HCT116 (cell line): Measurements from ENCODE around the gene SOBP. TPM values are rescaled to one million over a fixed set of nuclear protein-coding genes. Genes with fewer than 3 reads are reported as not detected.

ENCODE experiments used
- ATAC-seq: fragments of 200-7000 bp; cut with Tn5 transposase; 2 replicates; pipeline ENCODE4 v1.9.1; 2020; ENCODE audit warnings: mild to moderate bottlenecking, moderate library complexity
- BruUV-seq: library from RNA; stranded (reverse); fragments of 400-500 nt; replicated peaks from 2 replicates; lab custom pipeline; 2021; lab: Mats Ljungman, UMichigan
- CTCF ChIA-PET: fragments of 300-600 bp; sonication (Branson Sonifier 250); formaldehyde crosslinking; loops from one replicate; lab custom pipeline; 2021; ENCODE audit warnings: antibody characterized with exemption; lab: Charles Lee
- POLR2A ChIA-PET: fragments of 300-600, 350-600 bp; sonication (Branson Sonifier 250); formaldehyde crosslinking; loops from one replicate; lab custom pipeline; 2021; ENCODE audit warnings: antibody characterized with exemption; lab: Charles Lee
- RAD21 ChIA-PET, 2 experiments: fragments of 300-600 bp; sonication (Branson Sonifier 250); formaldehyde crosslinking; loops; one replicate each; lab custom pipeline; 2023; ENCODE audit warnings: low total read pairs in 2 of 2; ENCODE audit not compliant: uncharacterized antibody in 2 of 2, unreplicated experiment in 2 of 2, low non-redundant PET in 1 of 2; lab: Charles Lee
- DNase-seq: peaks from one replicate; pipeline ENCODE4 v3.0.0-alpha.2; 2010; ENCODE audit warnings: low read depth, low spot score
- H2AFZ ChIP-seq: fragments of 200-600 bp; shearing (Covaris generic), sonication (generic); 2 replicates; pipeline ENCODE4 v1.6.1; 2017; ENCODE audit warnings: low read depth, mixed run types, mixed read lengths, antibody characterized with exemption, low read length; ENCODE audit not compliant: poor library complexity, severe bottlenecking
- H3K27ac ChIP-seq: 2 replicates; pipeline ENCODE4 v1.5.1; 2012; ENCODE audit warnings: low read depth, low read length
- H3K27me3 ChIP-seq: fragments of 200-600 bp; sonication (generic); 2 replicates; pipeline ENCODE4 v1.6.1; 2016; ENCODE audit warnings: mixed run types, low read length, mixed read lengths; ENCODE audit not compliant: insufficient read depth
- H3K36me3 ChIP-seq, 2 experiments: fragments of 200-500 bp in 1 of 2; fragments of 200-600 bp in 1 of 2; sonication (Bioruptor generic) in 1 of 2; sonication (generic) in 1 of 2; 2 replicates each; pipeline versions ENCODE4 v1.5.1 to v1.6.1; 2014 to 2016; ENCODE audit warnings: low read length in 2 of 2, inconsistent platforms in 1 of 2, mixed read lengths in 1 of 2, mixed run types in 1 of 2; ENCODE audit not compliant: insufficient read depth in 2 of 2, control insufficient read depth in 1 of 2
- H3K4me1 ChIP-seq, 2 experiments: fragments of 200-600 bp in 1 of 2; sonication (generic) in 1 of 2; 2 replicates each; pipeline versions ENCODE4 v1.5.1 to v1.6.1; 2012 to 2017; ENCODE audit warnings: low read length in 2 of 2, inconsistent platforms in 1 of 2, mild to moderate bottlenecking in 1 of 2, mixed read lengths in 1 of 2, mixed run types in 1 of 2, moderate library complexity in 1 of 2; ENCODE audit not compliant: insufficient read depth in 2 of 2, control insufficient read depth in 1 of 2
- H3K4me2 ChIP-seq: fragments of 200-600 bp; sonication (generic); 2 replicates; pipeline ENCODE4 v1.6.1; 2017; ENCODE audit warnings: mixed run types, low read length, mixed read lengths
- H3K4me3 ChIP-seq, 2 experiments: fragments of 200-600 bp in 1 of 2; sonication (generic) in 1 of 2; replicated peaks in 1 of 2; 2 replicates each; pipeline ENCODE4 v1.5.1; 2011 to 2016; ENCODE audit warnings: low read length in 2 of 2, control low read depth in 1 of 2, low read depth in 1 of 2, mild to moderate bottlenecking in 1 of 2, mixed read lengths in 1 of 2, mixed run types in 1 of 2
- H3K79me2 ChIP-seq: fragments of 200-600 bp; sonication (generic); 2 replicates; pipeline ENCODE4 v1.6.1; 2017; ENCODE audit warnings: mild to moderate bottlenecking, mixed run types, low read length, moderate library complexity, mixed read lengths; ENCODE audit not compliant: insufficient read depth
- H3K9ac ChIP-seq: fragments of 200-600 bp; sonication (generic); 2 replicates; pipeline ENCODE4 v1.6.1; 2016; ENCODE audit warnings: low read length, mixed read lengths
- H3K9me2 ChIP-seq: fragments of 200-600 bp; sonication (generic), shearing (Covaris generic); 2 replicates; pipeline ENCODE4 v1.6.1; 2017; ENCODE audit warnings: mixed run types, mild to moderate bottlenecking, moderate library complexity; ENCODE audit not compliant: insufficient read depth
- H3K9me3 ChIP-seq, 2 experiments: fragments of 200-500 bp in 1 of 2; fragments of 200-600 bp in 1 of 2; sonication (Bioruptor generic) in 1 of 2; sonication (generic) in 1 of 2; 2 replicates each; pipeline ENCODE4 v1.6.1; 2014 to 2017; ENCODE audit warnings: low read length in 2 of 2, mixed read lengths in 2 of 2, inconsistent platforms in 1 of 2, low read depth in 1 of 2, mild to moderate bottlenecking in 1 of 2, mixed run types in 1 of 2, moderate library complexity in 1 of 2; ENCODE audit not compliant: control insufficient read depth in 1 of 2, insufficient read depth in 1 of 2
- H4K20me1 ChIP-seq: fragments of 200-600 bp; sonication (generic), shearing (Covaris generic); 2 replicates; pipeline ENCODE4 v1.6.1; 2017; ENCODE audit warnings: mixed run types, mild to moderate bottlenecking, moderate library complexity; ENCODE audit not compliant: insufficient read depth
- CBX3 ChIP-seq: IDR thresholded peaks from 2 replicates; pipeline ENCODE4 v1.6.1; 2012; ENCODE audit warnings: low read depth
- POLR2A ChIP-seq: IDR thresholded peaks from 2 replicates; pipeline ENCODE4 v1.7.0; 2011; ENCODE audit warnings: borderline replicate concordance; ENCODE audit not compliant: insufficient read depth, insufficient read length; ENCODE audit errors: extremely low read depth
- POLR2AphosphoS5 ChIP-seq: IDR thresholded peaks from 2 replicates; pipeline ENCODE4 v1.6.1; 2011; ENCODE audit warnings: mild to moderate bottlenecking, low read depth, low read length, moderate library complexity
- SIN3A ChIP-seq: IDR thresholded peaks from 2 replicates; pipeline ENCODE4 v1.6.1; 2012; ENCODE audit warnings: low read depth
- SP1 ChIP-seq: IDR thresholded peaks from 2 replicates; pipeline ENCODE4 v1.6.1; 2012; ENCODE audit warnings: low read depth
- SRF ChIP-seq: IDR thresholded peaks from 2 replicates; pipeline ENCODE4 v1.6.1; 2012; ENCODE audit warnings: low read depth
- YY1 ChIP-seq: IDR thresholded peaks from 2 replicates; pipeline ENCODE4 v1.6.1; 2011; ENCODE audit warnings: low read length, low read depth, moderate library complexity, mild to moderate bottlenecking; ENCODE audit not compliant: insufficient replicate concordance; ENCODE audit errors: extremely low read depth
- ZFX ChIP-seq: fragments of 450-650 bp; IDR thresholded peaks from 2 replicates; pipeline ENCODE4 v1.6.1; 2017
- ZNF274 ChIP-seq: fragments of 200-500 bp; sonication (Bioruptor generic); IDR thresholded peaks from 2 replicates; pipeline ENCODE4 v1.6.1; 2014; ENCODE audit warnings: mild to moderate bottlenecking, low read depth, low read length, inconsistent platforms
- intact Hi-C: fragments of 100-400 bp; cut with micrococcal nuclease; formaldehyde crosslinking; loops from 2 replicates; pipeline ENCODE4 v1.10.0; 2022
- total RNA-seq: library from RNA; stranded (reverse); gene quantifications from one replicate; pipeline ENCODE4 v1.2.1, GENCODE V29; 2021; ENCODE audit not compliant: unreplicated experiment
- TF ChIP-seq, protein P1 (sequence below): IDR thresholded peaks from 2 replicates; pipeline ENCODE4 v1.6.1; 2012
- TF ChIP-seq, protein P2 (sequence below): IDR thresholded peaks from 2 replicates; pipeline ENCODE4 v1.6.1; 2011; ENCODE audit warnings: mild to moderate bottlenecking, low read length, moderate library complexity; ENCODE audit not compliant: insufficient replicate concordance; ENCODE audit errors: extremely low read depth
- TF ChIP-seq, protein P3 (sequence below): IDR thresholded peaks from 2 replicates; pipeline ENCODE4 v1.6.1; 2012; ENCODE audit warnings: low read depth

Gene SOBP
- total RNA-seq, 1 experiment from 2014 or later = 2.6 TPM

- Histone ChIP-seq H3K79me2 (no peaks in the 10 kb centered on the region), H3K4me1 (peaks cover 7 to 24% of the 10 kb centered on the region in 2 experiments; a peak in 2 of 4 replicates), H3K9ac (no peak overlapping the region)
- no peak for DNase-seq
- POLR2A ChIA-PET = no interaction called here
- TF ChIP-seq SIN3A (no peak), SRF (no peak), POLR2A (no peak), ZFX (no peak), POLR2AphosphoS5 (no peak), ZNF274 (no peak), YY1 (no peak), SP1 (no peak), CBX3 (no peak)
- TF ChIP-seq, protein P1, sequence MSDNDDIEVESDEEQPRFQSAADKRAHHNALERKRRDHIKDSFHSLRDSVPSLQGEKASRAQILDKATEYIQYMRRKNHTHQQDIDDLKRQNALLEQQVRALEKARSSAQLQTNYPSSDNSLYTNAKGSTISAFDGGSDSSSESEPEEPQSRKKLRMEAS = no peak
- TF ChIP-seq, protein P2, sequence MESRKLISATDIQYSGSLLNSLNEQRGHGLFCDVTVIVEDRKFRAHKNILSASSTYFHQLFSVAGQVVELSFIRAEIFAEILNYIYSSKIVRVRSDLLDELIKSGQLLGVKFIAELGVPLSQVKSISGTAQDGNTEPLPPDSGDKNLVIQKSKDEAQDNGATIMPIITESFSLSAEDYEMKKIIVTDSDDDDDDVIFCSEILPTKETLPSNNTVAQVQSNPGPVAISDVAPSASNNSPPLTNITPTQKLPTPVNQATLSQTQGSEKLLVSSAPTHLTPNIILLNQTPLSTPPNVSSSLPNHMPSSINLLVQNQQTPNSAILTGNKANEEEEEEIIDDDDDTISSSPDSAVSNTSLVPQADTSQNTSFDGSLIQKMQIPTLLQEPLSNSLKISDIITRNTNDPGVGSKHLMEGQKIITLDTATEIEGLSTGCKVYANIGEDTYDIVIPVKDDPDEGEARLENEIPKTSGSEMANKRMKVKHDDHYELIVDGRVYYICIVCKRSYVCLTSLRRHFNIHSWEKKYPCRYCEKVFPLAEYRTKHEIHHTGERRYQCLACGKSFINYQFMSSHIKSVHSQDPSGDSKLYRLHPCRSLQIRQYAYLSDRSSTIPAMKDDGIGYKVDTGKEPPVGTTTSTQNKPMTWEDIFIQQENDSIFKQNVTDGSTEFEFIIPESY = no peak
- TF ChIP-seq, protein P3, sequence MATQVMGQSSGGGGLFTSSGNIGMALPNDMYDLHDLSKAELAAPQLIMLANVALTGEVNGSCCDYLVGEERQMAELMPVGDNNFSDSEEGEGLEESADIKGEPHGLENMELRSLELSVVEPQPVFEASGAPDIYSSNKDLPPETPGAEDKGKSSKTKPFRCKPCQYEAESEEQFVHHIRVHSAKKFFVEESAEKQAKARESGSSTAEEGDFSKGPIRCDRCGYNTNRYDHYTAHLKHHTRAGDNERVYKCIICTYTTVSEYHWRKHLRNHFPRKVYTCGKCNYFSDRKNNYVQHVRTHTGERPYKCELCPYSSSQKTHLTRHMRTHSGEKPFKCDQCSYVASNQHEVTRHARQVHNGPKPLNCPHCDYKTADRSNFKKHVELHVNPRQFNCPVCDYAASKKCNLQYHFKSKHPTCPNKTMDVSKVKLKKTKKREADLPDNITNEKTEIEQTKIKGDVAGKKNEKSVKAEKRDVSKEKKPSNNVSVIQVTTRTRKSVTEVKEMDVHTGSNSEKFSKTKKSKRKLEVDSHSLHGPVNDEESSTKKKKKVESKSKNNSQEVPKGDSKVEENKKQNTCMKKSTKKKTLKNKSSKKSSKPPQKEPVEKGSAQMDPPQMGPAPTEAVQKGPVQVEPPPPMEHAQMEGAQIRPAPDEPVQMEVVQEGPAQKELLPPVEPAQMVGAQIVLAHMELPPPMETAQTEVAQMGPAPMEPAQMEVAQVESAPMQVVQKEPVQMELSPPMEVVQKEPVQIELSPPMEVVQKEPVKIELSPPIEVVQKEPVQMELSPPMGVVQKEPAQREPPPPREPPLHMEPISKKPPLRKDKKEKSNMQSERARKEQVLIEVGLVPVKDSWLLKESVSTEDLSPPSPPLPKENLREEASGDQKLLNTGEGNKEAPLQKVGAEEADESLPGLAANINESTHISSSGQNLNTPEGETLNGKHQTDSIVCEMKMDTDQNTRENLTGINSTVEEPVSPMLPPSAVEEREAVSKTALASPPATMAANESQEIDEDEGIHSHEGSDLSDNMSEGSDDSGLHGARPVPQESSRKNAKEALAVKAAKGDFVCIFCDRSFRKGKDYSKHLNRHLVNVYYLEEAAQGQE = no peak
- TF ChIP-seq, all 23 proteins: peak for 0
- Histone ChIP-seq H3K4me3 (no peak overlapping the region), H3K36me3 (no peaks in the 10 kb centered on the region), H4K20me1 (no peaks in the 10 kb centered on the region), H2AFZ (no peak overlapping the region), H3K9me2 (no peaks in the 10 kb centered on the region), H3K27ac (no peak overlapping the region), H3K27me3 (no peaks in the 10 kb centered on the region), H3K4me2 (no peak overlapping the region), H3K9me3 (no peaks in the 10 kb centered on the region)
- intact Hi-C loops = no loop called here
- no peak for ATAC-seq
- CTCF ChIA-PET = no interaction called here
- BruUV-seq = no TSS peak
- RAD21 ChIA-PET = no interaction called here
These were observed 173.4 kb downstream of the SOBP start for GRCh38 chr6:107663308-107663707.
